MCF 10A (cell line): Measurements from ENCODE around the gene TNFSF9. TPM values are rescaled to one million over a fixed set of nuclear protein-coding genes. Genes with fewer than 3 reads are reported as not detected.

ENCODE experiments used
- BruUV-seq: library from RNA; stranded (reverse); fragments of 400-500 nt; replicated peaks from 2 replicates; lab custom pipeline; 2021; lab: Mats Ljungman, UMichigan
- CTCF ChIA-PET: fragments of 300-600 bp; sonication (Branson Sonifier 250); formaldehyde crosslinking; extraction: SDS; loops from one replicate; lab custom pipeline; 2021; ENCODE audit warnings: antibody characterized with exemption, inconsistent platforms; lab: Yijun Ruan, JAX
- POLR2A ChIA-PET: fragments of 300-600, 350-650 bp; sonication (Branson Sonifier 250); formaldehyde crosslinking; extraction: SDS; loops from one replicate; lab custom pipeline; 2020; ENCODE audit warnings: antibody characterized with exemption, inconsistent platforms; lab: Yijun Ruan, JAX
- DNase-seq: peaks from one replicate; pipeline ENCODE4 v3.0.0-alpha.2; 2018; ENCODE audit not compliant: unreplicated experiment
- H3K27ac Mint-ChIP-seq: one replicate; pipeline ENCODE4 v1.8.0; 2022; ENCODE audit warnings: mild to moderate bottlenecking, low read depth, mixed read lengths; ENCODE audit not compliant: unreplicated experiment
- H3K27me3 Mint-ChIP-seq: one replicate; pipeline ENCODE4 v1.8.0; 2022; ENCODE audit warnings: mixed read lengths; ENCODE audit not compliant: insufficient read depth, unreplicated experiment
- H3K36me3 Mint-ChIP-seq: one replicate; pipeline ENCODE4 v1.8.0; 2022; ENCODE audit warnings: mild to moderate bottlenecking, moderate library complexity, mixed read lengths; ENCODE audit not compliant: insufficient read depth, unreplicated experiment
- H3K4me1 Mint-ChIP-seq: one replicate; pipeline ENCODE4 v1.8.0; 2022; ENCODE audit warnings: mixed read lengths; ENCODE audit not compliant: insufficient read depth, unreplicated experiment
- H3K4me3 Mint-ChIP-seq: one replicate; pipeline ENCODE4 v1.8.0; 2022; ENCODE audit warnings: mild to moderate bottlenecking, moderate library complexity, mixed read lengths; ENCODE audit not compliant: unreplicated experiment
- H3K9me3 Mint-ChIP-seq: one replicate; pipeline ENCODE4 v1.8.0; 2022; ENCODE audit warnings: mixed read lengths; ENCODE audit not compliant: unreplicated experiment
- intact Hi-C: fragments of 100-400 bp; cut with micrococcal nuclease; formaldehyde crosslinking; loops from 2 replicates; pipeline ENCODE4 v1.14.1; 2022
- total RNA-seq: library from RNA; stranded (reverse); gene quantifications from 2 replicates; pipeline ENCODE4 v1.2.3, GENCODE V29; 2022
- TF ChIP-seq, protein P1 (sequence below): fragments of 200-600 bp; IDR thresholded peaks from one replicate; pipeline ENCODE4 v1.8.0; 2022; ENCODE audit warnings: antibody characterized with exemption, mild to moderate bottlenecking; ENCODE audit not compliant: unreplicated experiment

Gene TNFSF9
- total RNA-seq, 1 experiment from 2014 or later, result 6.2 TPM

DNA sequence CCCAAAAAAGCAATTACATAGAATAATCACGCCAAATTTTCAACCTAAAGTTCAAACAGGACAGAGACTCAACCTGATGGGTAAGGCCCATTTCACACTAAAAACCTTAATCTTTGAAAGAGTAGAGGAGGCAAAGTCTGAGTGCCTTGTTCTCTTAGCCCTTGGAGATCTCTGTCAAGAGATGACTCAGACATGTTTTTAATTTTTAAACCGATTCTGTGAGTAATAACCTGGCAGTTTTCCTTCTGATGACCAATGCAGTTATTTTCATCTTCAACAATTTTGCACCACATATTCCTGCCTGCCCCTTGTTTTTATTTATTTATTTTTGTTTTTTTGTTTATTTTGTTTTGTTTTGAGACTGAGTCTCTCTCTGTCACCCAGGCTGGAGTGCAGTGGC lies 11.5 kb upstream of the TNFSF9 start:
- intact Hi-C loops, result loop anchor here (5.0 kb wide), 1 partner anchor 43 kb away; no protein-coding TSS in a partner anchor

DNA sequence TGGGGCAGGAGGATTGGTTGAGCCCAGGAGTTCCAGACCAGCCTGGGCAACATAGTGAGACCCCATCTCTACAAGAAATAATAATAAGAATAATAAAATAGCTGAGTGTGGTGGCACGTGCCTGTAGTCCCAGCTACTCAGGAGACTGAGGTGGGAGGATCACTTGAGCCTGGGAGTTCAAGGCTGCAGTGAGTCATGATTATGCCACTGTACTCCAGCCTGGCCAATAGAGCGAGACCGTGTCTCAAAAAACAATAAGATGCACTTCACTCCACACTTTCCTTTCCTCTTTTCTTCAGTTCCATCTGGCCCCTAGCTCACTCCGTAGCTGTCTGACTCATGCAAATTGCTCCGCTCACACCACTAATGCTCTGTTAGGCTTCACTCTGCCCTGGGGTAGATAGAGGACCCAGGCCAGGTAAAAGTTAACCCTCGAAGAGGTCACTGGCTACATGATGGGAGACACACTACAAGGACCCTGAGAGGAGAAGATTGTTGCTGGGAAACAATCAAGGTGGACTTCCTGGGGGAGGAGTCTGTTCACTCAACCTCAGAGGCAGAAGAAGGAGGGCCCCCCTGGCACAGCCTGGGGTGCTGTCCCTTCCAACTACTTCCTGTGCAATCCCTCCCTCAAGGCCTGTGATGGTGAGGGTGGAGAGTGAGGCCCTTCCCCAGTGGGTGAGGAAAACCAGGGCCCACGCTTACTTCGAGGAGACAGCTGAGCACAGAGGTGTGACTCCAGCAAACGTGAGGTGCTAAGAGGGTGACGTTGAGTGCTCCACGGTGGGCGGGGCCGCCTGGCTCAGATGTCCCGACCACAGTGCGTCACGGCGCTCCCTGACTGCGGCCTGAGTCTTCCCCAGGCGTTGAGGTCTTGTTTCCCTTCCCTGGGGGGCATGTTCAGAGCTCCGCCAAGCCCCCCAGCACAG lies 8.8 kb upstream of the TNFSF9 start:
- Mint-ChIP-seq H3K4me3 (no peak overlapping the region), H3K27me3 (no peaks in the 10 kb centered on the region), H3K36me3 (no peaks in the 10 kb centered on the region), H3K4me1 (peaks cover 17% of the 10 kb centered on the region), H3K9me3 (no peaks in the 10 kb centered on the region), H3K27ac (no peak overlapping the region)
- BruUV-seq, result no TSS peak
- DNase-seq, result peak; percentile 44
- intact Hi-C loops, result no loop called here
- ChIA-PET POLR2A (interaction anchor here (1.7 to 1.8 kb wide), 2 partner anchors 9 to 111 kb away, joined by 5 read pairs; partner anchors contain the start of gene TNFSF9), CTCF (interaction anchor here (0.6 to 7.4 kb wide), 3 partner anchors 21 to 152 kb away, joined by 3 to 80 read pairs (median 3); no protein-coding TSS in a partner anchor)
- TF ChIP-seq, protein P1, sequence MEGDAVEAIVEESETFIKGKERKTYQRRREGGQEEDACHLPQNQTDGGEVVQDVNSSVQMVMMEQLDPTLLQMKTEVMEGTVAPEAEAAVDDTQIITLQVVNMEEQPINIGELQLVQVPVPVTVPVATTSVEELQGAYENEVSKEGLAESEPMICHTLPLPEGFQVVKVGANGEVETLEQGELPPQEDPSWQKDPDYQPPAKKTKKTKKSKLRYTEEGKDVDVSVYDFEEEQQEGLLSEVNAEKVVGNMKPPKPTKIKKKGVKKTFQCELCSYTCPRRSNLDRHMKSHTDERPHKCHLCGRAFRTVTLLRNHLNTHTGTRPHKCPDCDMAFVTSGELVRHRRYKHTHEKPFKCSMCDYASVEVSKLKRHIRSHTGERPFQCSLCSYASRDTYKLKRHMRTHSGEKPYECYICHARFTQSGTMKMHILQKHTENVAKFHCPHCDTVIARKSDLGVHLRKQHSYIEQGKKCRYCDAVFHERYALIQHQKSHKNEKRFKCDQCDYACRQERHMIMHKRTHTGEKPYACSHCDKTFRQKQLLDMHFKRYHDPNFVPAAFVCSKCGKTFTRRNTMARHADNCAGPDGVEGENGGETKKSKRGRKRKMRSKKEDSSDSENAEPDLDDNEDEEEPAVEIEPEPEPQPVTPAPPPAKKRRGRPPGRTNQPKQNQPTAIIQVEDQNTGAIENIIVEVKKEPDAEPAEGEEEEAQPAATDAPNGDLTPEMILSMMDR, result no peak

More for the DNA sequence above, 11.5 kb upstream of the TNFSF9 start:
- Mint-ChIP-seq H3K4me3 (peak overlapping the region; percentile 38), H3K4me1 (peaks cover 22% of the 10 kb centered on the region), H3K27me3 (no peaks in the 10 kb centered on the region), H3K9me3 (no peaks in the 10 kb centered on the region), H3K36me3 (no peaks in the 10 kb centered on the region), H3K27ac (peak overlapping the region; percentile 75)
- peak; percentile 83 for DNase-seq
- TF ChIP-seq, protein P1, result no peak
- CTCF ChIA-PET, result interaction anchor here (0.6 to 7.4 kb wide), 4 partner anchors 43 to 532 kb away, joined by 3 to 80 read pairs (median 4); no protein-coding TSS in a partner anchor
- no TSS peak for BruUV-seq
- POLR2A ChIA-PET, result interaction anchor here (0.6 to 1.4 kb wide), 5 partner anchors 11 to 147 kb away, joined by 3 to 6 read pairs (median 3); partner anchors contain the start of genes ALKBH7 and TNFSF9

GRCh38 chr19:6522712-6523111 lies 8.1 kb upstream of the TNFSF9 start:
- TF ChIP-seq, protein P1, result no peak
- BruUV-seq, result no TSS peak
- Mint-ChIP-seq H3K4me1 (peaks cover 10% of the 10 kb centered on the region), H3K9me3 (no peaks in the 10 kb centered on the region), H3K4me3 (no peak overlapping the region), H3K27me3 (no peaks in the 10 kb centered on the region), H3K36me3 (no peaks in the 10 kb centered on the region), H3K27ac (no peak overlapping the region)
- ChIA-PET CTCF (interaction anchor here (0.5 to 7.4 kb wide), 3 partner anchors 15 to 152 kb away, joined by 3 to 80 read pairs (median 3); no protein-coding TSS in a partner anchor), POLR2A (interaction anchor here (1.7 to 1.8 kb wide), 2 partner anchors 8 to 110 kb away, joined by 5 read pairs; partner anchors contain the start of gene TNFSF9)
- intact Hi-C loops, result no loop called here
- no peak for DNase-seq

- H3K9me3 Mint-ChIP-seq, result no peaks in the 10 kb centered on the region
- no peaks in the 10 kb centered on the region for H3K36me3 Mint-ChIP-seq
- POLR2A ChIA-PET, result interaction anchor here (0.7 to 1.1 kb wide), 2 partner anchors 15 to 51 kb away, joined by 3 read pairs; no protein-coding TSS in a partner anchor
- peaks cover 9% of the 10 kb centered on the region for H3K4me1 Mint-ChIP-seq
- no peak overlapping the region for H3K4me3 Mint-ChIP-seq
- no peak for DNase-seq
- TF ChIP-seq, protein P1, result no peak
- CTCF ChIA-PET, result interaction anchor here (1.2 kb wide), 1 partner anchor 124 kb away, joined by 3 read pairs; no protein-coding TSS in a partner anchor
- intact Hi-C loops, result no loop called here
- H3K27me3 Mint-ChIP-seq, result no peaks in the 10 kb centered on the region
- H3K27ac Mint-ChIP-seq, result no peak overlapping the region
- no TSS peak for BruUV-seq
Measured at GRCh38 chr19:6524311-6524710, 6.5 kb upstream of the TNFSF9 start.
